ENCODE data around the gene STRIP2.
"Not testable (repeated sequence)": the region's sequence is repeated elsewhere in the genome, so short reads cannot be mapped to it uniquely, and the experiment has no call there.

STRIP2 gene

GRCh38 chr7:129443612-129444011 is 9.4 kb downstream of the STRIP2 start:
- Histone ChIP-seq H3K27me3 (ENCODE audit: control insufficient read depth, insufficient read depth, low read length) (no peaks in the 10 kb centered on the region), H3K4me1 (ENCODE audit: control insufficient read depth, low read depth, low read length) (no peaks in the 10 kb centered on the region), H3K9ac (ENCODE audit: low read length) (no peak overlapping the region), H3K27ac (ENCODE audit: low read length) (no peak overlapping the region), H3K36me3 (ENCODE audit: control insufficient read depth, low read depth, low read length) (peaks cover 6% of the 10 kb centered on the region), H3K9me3 (ENCODE audit: control insufficient read depth, low read depth, low read length) (no peaks in the 10 kb centered on the region), H3K4me3 (ENCODE audit: low read length) (no peak overlapping the region)

GRCh38 chr7:129444776-129445175 is 10.5 kb downstream of the STRIP2 start:
- not testable (repeated sequence) for H3K4me1 ChIP-seq (ENCODE audit: control insufficient read depth, low read depth, low read length); H3K9ac ChIP-seq (ENCODE audit: low read length); H3K4me3 ChIP-seq (ENCODE audit: low read length); H3K36me3 ChIP-seq (ENCODE audit: control insufficient read depth, low read depth, low read length); H3K27me3 ChIP-seq (ENCODE audit: control insufficient read depth, insufficient read depth, low read length); H3K27ac ChIP-seq (ENCODE audit: low read length); H3K9me3 ChIP-seq (ENCODE audit: control insufficient read depth, low read depth, low read length)

- H3K27me3 ChIP-seq (ENCODE audit: control insufficient read depth, insufficient read depth, low read length); H3K27ac ChIP-seq (ENCODE audit: low read length): not testable (repeated sequence)
These were observed 12.7 kb downstream of the STRIP2 start for GRCh38 chr7:129446925-129447324.

GRCh38 chr7:129447445-129447844 is 13.2 kb downstream of the STRIP2 start:
- not testable (repeated sequence) for H3K9me3 ChIP-seq (ENCODE audit: control insufficient read depth, low read depth, low read length); H3K4me3 ChIP-seq (ENCODE audit: low read length); H3K4me1 ChIP-seq (ENCODE audit: control insufficient read depth, low read depth, low read length); H3K36me3 ChIP-seq (ENCODE audit: control insufficient read depth, low read depth, low read length); H3K27ac ChIP-seq (ENCODE audit: low read length); H3K9ac ChIP-seq (ENCODE audit: low read length); H3K27me3 ChIP-seq (ENCODE audit: control insufficient read depth, insufficient read depth, low read length)

More at GRCh38 chr7:129446925-129447324, 12.7 kb downstream of the STRIP2 start:
- H3K4me1 ChIP-seq (ENCODE audit: control insufficient read depth, low read depth, low read length); H3K9me3 ChIP-seq (ENCODE audit: control insufficient read depth, low read depth, low read length); H3K36me3 ChIP-seq (ENCODE audit: control insufficient read depth, low read depth, low read length); H3K4me3 ChIP-seq (ENCODE audit: low read length); H3K9ac ChIP-seq (ENCODE audit: low read length): not testable (repeated sequence)

GRCh38 chr7:129448608-129449007 is 14.4 kb downstream of the STRIP2 start:
- not testable (repeated sequence) for H3K27me3 ChIP-seq (ENCODE audit: control insufficient read depth, insufficient read depth, low read length); H3K9ac ChIP-seq (ENCODE audit: low read length); H3K4me1 ChIP-seq (ENCODE audit: control insufficient read depth, low read depth, low read length); H3K9me3 ChIP-seq (ENCODE audit: control insufficient read depth, low read depth, low read length); H3K27ac ChIP-seq (ENCODE audit: low read length); H3K4me3 ChIP-seq (ENCODE audit: low read length); H3K36me3 ChIP-seq (ENCODE audit: control insufficient read depth, low read depth, low read length)

GRCh38 chr7:129450295-129450694 is 16.1 kb downstream of the STRIP2 start:
- Histone ChIP-seq H3K27me3 (ENCODE audit: control insufficient read depth, insufficient read depth, low read length) (no peaks in the 10 kb centered on the region), H3K9me3 (ENCODE audit: control insufficient read depth, low read depth, low read length) (no peaks in the 10 kb centered on the region), H3K4me1 (ENCODE audit: control insufficient read depth, low read depth, low read length) (no peaks in the 10 kb centered on the region), H3K4me3 (ENCODE audit: low read length) (no peak overlapping the region), H3K27ac (ENCODE audit: low read length) (no peak overlapping the region), H3K9ac (ENCODE audit: low read length) (no peak overlapping the region), H3K36me3 (ENCODE audit: control insufficient read depth, low read depth, low read length) (peaks cover 4% of the 10 kb centered on the region)

GRCh38 chr7:129452589-129453231 is 18.5 kb downstream of the STRIP2 start:
- H3K9ac ChIP-seq (ENCODE audit: low read length): no peak overlapping the region
- peaks cover 17% of the 10 kb centered on the region for H3K36me3 ChIP-seq (ENCODE audit: control insufficient read depth, low read depth, low read length)
- H3K4me1 ChIP-seq (ENCODE audit: control insufficient read depth, low read depth, low read length): no peaks in the 10 kb centered on the region
- no peak overlapping the region for H3K4me3 ChIP-seq (ENCODE audit: low read length)
- no peaks in the 10 kb centered on the region for H3K27me3 ChIP-seq (ENCODE audit: control insufficient read depth, insufficient read depth, low read length)
- H3K9me3 ChIP-seq (ENCODE audit: control insufficient read depth, low read depth, low read length): no peaks in the 10 kb centered on the region
- no peak overlapping the region for H3K27ac ChIP-seq (ENCODE audit: low read length)

- no peaks in the 10 kb centered on the region for H3K27me3 ChIP-seq (ENCODE audit: control insufficient read depth, insufficient read depth, low read length)
- H3K36me3 ChIP-seq (ENCODE audit: control insufficient read depth, low read depth, low read length): peaks cover 26% of the 10 kb centered on the region
These were observed 19.4 kb downstream of the STRIP2 start for GRCh38 chr7:129453510-129454248.

GRCh38 chr7:129454249-129454551 is 20.0 kb downstream of the STRIP2 start:
- Histone ChIP-seq H3K27ac (ENCODE audit: low read length) (no peak overlapping the region), H3K36me3 (ENCODE audit: control insufficient read depth, low read depth, low read length) (peaks cover 27% of the 10 kb centered on the region), H3K9me3 (ENCODE audit: control insufficient read depth, low read depth, low read length) (no peaks in the 10 kb centered on the region), H3K9ac (ENCODE audit: low read length) (no peak overlapping the region), H3K4me3 (ENCODE audit: low read length) (no peak overlapping the region), H3K27me3 (ENCODE audit: control insufficient read depth, insufficient read depth, low read length) (no peaks in the 10 kb centered on the region), H3K4me1 (ENCODE audit: control insufficient read depth, low read depth, low read length) (no peaks in the 10 kb centered on the region)

More at GRCh38 chr7:129453510-129454248, 19.4 kb downstream of the STRIP2 start:
- H3K4me3 ChIP-seq (ENCODE audit: low read length): no peak overlapping the region
- no peaks in the 10 kb centered on the region for H3K4me1 ChIP-seq (ENCODE audit: control insufficient read depth, low read depth, low read length)
- H3K9ac ChIP-seq (ENCODE audit: low read length): no peak overlapping the region
- no peak overlapping the region for H3K27ac ChIP-seq (ENCODE audit: low read length)
- H3K9me3 ChIP-seq (ENCODE audit: control insufficient read depth, low read depth, low read length): no peaks in the 10 kb centered on the region

- Histone ChIP-seq H3K9ac (ENCODE audit: low read length) (no peak overlapping the region), H3K4me1 (ENCODE audit: control insufficient read depth, low read depth, low read length) (no peaks in the 10 kb centered on the region), H3K36me3 (ENCODE audit: control insufficient read depth, low read depth, low read length) (peaks cover 48% of the 10 kb centered on the region), H3K27ac (ENCODE audit: low read length) (no peak overlapping the region), H3K4me3 (ENCODE audit: low read length) (no peak overlapping the region), H3K9me3 (ENCODE audit: control insufficient read depth, low read depth, low read length) (no peaks in the 10 kb centered on the region), H3K27me3 (ENCODE audit: control insufficient read depth, insufficient read depth, low read length) (no peaks in the 10 kb centered on the region)
These were observed 22.2 kb downstream of the STRIP2 start for GRCh38 chr7:129456421-129456820.

GRCh38 chr7:129457101-129457500 is 22.9 kb downstream of the STRIP2 start:
- Histone ChIP-seq H3K27ac (ENCODE audit: low read length) (no peak overlapping the region), H3K36me3 (ENCODE audit: control insufficient read depth, low read depth, low read length) (peaks cover 55% of the 10 kb centered on the region), H3K4me3 (ENCODE audit: low read length) (no peak overlapping the region), H3K9ac (ENCODE audit: low read length) (no peak overlapping the region), H3K27me3 (ENCODE audit: control insufficient read depth, insufficient read depth, low read length) (no peaks in the 10 kb centered on the region), H3K4me1 (ENCODE audit: control insufficient read depth, low read depth, low read length) (no peaks in the 10 kb centered on the region), H3K9me3 (ENCODE audit: control insufficient read depth, low read depth, low read length) (no peaks in the 10 kb centered on the region)

- Histone ChIP-seq H3K4me3 (ENCODE audit: low read length) (no peak overlapping the region), H3K9me3 (ENCODE audit: control insufficient read depth, low read depth, low read length) (no peaks in the 10 kb centered on the region), H3K27me3 (ENCODE audit: control insufficient read depth, insufficient read depth, low read length) (no peaks in the 10 kb centered on the region), H3K9ac (ENCODE audit: low read length) (no peak overlapping the region), H3K36me3 (ENCODE audit: control insufficient read depth, low read depth, low read length) (peaks cover 66% of the 10 kb centered on the region), H3K27ac (ENCODE audit: low read length) (no peak overlapping the region), H3K4me1 (ENCODE audit: control insufficient read depth, low read depth, low read length) (no peaks in the 10 kb centered on the region)
These were observed 23.9 kb downstream of the STRIP2 start for GRCh38 chr7:129458171-129458570.
